ENCODE results near the gene NDUFV3.
A peak's percentile ranks its signal among the peaks of the same experiment; 100 is the strongest.
"Not testable (repeated sequence)": the region's sequence is repeated elsewhere in the genome, so short reads cannot be mapped to it uniquely, and the experiment has no call there.

The NDUFV3 gene

GRCh38 chr21:42903817-42904216 lies 10.7 kb downstream of the NDUFV3 start:
- no peak for DNase-seq

DNA sequence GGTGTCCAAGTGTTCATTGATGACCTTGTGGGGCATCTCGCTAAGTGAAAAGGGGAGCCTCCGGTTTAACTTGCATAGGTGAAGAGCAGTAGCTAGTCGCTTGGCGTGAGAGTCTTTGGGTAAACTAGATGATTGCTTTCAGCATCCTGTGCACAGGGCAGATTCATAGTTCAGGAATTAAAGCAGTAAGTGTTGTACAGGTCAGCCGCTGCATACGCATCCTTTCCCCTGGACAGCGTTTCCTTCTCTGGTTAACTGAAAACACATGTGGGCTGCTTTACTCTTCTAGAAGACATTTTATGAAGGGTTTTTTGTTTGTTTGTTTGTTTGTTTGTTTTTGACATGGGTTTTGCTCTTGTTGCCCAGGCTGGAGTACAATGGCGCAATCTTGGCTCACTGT lies 12.1 kb downstream of the NDUFV3 start:
- DNase-seq, result no peak

DNA sequence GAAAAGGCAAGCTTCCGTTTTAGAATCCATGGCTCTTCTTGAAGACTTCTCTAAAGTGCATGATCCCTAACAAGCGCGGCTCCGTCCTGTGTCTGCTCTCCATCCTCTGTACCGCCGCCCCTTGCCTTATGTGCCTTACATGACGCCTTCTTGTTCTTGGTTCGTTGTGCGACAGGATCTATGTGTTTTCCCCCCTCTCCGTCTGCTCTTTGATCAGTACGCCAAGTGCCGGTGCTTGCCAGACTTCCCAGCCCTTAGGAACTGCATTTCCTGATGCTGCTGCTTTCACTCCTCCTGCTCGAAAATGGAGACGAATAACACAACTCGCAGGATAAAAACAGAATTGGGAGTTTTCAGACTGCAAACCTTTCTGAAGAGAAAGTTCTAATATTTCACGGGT lies 13.1 kb downstream of the NDUFV3 start:
- DNase-seq, result no peak

DNA sequence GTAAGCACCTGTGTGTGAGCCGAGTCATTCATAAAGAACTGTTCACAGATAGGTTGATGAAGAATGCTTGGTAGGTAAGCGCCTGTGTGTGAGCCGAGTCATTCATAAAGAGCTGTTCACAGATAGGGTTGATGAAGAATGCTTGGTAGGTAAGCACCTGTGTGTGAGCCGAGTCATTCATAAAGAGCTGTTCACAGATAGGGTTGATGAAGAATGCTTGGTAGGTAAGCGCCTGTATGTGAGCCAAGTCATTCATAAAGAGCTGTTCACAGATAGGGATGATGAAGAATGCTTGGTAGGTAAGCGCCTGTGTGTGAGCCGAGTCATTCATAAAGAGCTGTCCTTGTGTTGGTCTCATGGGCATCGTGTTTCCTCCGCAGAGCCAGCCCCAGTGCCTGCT lies 15.4 kb downstream of the NDUFV3 start:
- DNase-seq, result not testable (repeated sequence)

- DNase-seq, result not testable (repeated sequence)
These were observed 18.8 kb downstream of the NDUFV3 start for GRCh38 chr21:42911920-42912319.

GRCh38 chr21:42913476-42913875 lies 20.4 kb downstream of the NDUFV3 start:
- no peak for DNase-seq

DNA sequence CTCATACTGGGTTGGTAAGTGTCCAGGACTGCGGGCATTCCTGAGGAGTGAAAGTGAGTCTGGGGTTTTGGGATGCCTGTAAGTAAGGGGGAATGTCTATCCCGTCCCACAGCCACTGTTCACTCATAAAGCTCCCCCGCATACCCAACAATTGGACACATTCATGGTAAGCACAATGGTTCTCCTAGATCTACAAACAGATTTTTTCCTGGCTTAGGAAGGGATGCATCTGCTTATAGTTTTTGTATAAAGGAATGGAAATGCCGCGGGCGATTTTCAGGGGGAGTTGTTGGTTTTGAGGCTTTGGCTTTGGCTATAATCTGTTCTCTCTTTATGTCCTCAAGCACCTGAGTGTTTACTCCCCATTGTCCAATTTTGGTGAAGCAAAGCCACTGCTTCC lies 25.2 kb downstream of the NDUFV3 start:
- no peak for DNase-seq

DNA sequence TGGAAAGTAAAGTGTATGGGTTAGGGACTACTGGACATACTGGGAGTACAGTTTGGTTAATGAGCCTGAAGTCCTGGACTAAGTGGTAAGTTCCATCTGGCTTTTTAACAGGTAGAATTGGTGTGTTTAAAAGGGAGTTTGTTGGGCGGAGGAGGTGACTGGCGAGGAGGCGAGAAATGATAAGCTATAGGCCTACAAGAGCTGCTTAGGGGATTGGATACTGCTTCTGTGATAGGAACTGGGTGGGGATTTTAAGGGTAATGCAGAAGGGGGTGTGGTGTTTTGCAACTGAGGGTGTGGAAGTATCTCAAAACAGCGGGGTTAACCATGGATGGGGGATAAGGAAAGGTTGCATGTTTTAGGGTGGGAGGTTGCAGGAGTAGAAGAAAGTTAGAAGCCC lies 28.8 kb downstream of the NDUFV3 start:
- no peak for DNase-seq

DNA sequence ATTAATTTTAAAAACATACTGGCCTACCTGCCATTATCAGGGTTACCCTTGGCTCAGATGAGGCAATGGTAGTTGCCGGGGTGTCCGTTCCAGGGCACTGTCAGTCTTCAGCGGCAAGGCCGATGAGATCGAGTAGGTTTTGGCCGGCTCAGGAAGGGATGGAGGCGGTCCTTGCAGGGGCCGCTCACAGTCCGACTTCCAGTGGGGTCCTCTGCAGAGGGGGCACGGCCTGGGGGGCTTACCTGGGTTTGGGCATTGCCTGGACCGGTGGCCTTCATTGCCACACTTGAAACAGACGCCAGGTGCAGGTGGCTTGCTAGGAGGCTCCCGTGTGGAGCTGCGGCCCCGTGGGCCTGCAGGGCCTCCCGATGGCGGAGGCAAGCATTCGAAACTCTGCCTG lies 29.8 kb downstream of the NDUFV3 start:
- DNase-seq, result no peak

DNA sequence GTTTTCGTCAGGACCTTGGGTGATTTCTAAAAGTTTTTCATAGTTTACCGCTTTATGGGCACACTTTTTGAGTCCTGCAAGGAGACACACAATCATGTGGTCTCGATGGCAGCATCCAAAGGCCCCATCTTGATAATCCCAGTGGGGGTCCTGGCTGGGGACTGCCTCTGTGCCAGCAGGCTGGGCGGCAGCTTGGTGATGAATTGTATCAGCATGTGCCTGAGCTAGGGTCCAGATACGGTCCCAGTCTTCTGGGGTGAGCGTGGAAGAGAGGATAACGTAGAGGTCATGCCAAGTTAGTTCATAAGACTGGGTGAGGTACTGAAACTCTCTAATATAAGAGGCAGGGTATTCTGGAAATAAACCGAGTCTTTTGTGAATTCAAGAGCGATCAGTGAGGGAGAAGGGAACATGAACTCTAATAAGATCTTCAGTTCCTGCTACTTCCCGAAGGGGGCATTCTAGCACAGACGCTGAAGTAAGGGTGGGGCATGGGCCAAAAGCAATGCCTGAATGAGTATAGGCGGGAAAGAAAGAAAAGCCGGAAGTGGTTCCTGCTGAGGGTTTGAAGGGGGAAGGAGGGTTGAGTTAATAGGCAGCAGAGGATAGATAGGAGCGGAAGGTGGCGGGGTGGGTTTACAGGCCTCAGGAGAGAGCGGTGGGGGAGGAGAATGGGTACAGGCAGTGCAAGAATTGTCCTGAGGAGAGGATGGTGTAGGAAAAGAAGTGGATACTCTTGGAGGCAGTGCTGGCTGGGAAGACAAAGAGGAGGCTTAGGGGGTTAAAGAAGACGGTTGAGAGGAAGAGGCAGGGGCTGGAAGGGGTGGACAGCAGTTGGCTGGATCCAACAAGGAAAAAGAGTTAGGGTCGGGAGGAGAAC lies 30.7 kb downstream of the NDUFV3 start:
- peak; percentile 87 for DNase-seq

- DNase-seq, result no peak
These were observed 31.3 kb downstream of the NDUFV3 start for GRCh38 chr21:42924433-42924751.

GRCh38 chr21:42925114-42925926 lies 32.2 kb downstream of the NDUFV3 start, which contains the start of gene ERVH48-1:
Gene ERVH48-1 (minus strand): TSS chr21:42925630. CDS start chr21:42919006, 6,624 bp downstream.
- no peak for DNase-seq

GRCh38 chr21:42927474-42928200 lies 34.5 kb downstream of the NDUFV3 start:
- DNase-seq, result not testable (repeated sequence)

DNA sequence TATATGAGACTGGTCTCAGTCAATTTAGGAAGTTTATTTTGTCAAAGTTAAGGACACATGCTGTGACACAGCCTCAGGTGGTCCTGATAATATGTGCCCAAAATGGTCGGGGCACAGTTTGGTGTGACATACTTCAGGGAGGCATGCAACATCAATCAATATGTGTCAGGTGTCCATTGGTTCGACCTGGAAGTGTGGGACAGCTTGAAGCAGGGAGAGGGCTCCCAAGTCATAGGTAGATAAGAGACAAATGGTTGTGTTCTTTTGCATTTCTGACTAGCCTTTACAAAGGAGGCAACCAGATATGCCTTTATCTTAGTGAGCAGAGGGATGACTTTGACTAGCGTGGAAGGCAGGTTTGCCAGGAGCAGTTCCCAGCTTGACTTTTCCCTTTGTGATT lies 36.9 kb downstream of the NDUFV3 start:
- no peak for DNase-seq

DNA sequence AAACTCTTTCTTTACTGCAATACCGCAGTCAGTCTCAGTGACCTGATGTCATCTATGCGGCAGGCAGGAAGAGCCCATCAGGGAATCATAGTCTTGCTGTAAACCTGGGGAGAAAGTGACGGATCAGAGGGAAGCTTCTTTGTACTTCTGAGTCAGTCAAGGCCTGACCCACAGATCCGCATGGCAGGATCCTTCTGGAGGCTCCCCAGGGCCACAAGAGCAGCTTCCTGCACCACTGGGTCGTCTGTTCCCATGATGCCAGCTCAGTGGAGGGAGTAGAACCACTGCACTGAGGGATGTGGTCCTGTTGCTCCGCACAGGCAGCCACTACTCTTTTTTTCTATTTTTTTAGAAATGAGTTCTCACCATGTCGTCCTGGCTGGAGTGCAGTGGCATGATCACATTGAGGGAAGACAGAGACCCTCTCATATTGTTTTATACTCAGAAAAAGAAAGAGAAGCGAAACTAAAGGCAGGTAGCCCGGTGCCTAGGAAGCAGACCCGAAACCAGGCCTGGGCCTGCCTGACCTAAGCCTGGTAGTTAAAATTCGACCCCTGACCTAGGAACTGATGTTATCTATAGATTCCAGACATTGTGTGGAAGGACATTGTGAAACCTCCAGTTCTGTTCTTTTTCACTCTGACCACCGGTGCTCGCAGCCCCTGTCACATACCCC lies 38.6 kb downstream of the NDUFV3 start:
- no peak for DNase-seq

DNA sequence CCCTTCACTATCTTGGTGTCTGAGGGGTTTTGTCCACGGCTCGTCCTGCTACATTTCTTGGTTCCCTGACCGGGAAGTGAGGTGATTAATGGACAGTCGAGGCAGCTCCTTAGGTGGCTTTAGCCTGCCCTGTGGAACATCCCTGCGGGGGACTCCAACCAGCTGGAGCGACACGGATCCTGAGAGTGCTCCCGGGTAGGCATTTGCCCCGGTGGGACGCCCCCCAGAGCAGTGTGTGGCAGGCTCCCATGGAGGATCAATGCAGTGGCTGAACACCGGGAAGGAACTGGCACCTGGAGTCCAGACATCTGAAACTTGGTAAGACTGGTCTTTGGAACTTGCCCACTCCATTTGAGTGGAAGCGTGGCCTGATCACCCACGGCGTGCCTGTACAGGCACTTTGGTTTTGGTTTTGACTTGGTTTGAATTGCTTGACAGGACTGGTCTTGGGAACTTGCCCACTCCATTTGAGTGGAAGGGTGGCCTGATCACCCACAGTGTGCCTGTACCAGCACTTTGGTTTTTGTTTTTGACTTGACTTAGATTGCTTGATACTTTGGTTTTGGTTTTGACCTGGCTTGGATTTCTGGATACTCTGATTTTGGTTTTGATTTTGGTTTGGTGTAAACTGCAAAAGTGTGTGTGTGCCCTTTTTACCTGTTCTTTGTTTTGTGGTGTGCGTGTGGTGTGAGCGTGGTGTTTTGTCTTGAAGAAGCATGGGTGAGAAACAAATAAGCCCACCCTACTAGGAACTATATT lies 39.4 kb downstream of the NDUFV3 start:
- DNase-seq, result not testable (repeated sequence)

DNA sequence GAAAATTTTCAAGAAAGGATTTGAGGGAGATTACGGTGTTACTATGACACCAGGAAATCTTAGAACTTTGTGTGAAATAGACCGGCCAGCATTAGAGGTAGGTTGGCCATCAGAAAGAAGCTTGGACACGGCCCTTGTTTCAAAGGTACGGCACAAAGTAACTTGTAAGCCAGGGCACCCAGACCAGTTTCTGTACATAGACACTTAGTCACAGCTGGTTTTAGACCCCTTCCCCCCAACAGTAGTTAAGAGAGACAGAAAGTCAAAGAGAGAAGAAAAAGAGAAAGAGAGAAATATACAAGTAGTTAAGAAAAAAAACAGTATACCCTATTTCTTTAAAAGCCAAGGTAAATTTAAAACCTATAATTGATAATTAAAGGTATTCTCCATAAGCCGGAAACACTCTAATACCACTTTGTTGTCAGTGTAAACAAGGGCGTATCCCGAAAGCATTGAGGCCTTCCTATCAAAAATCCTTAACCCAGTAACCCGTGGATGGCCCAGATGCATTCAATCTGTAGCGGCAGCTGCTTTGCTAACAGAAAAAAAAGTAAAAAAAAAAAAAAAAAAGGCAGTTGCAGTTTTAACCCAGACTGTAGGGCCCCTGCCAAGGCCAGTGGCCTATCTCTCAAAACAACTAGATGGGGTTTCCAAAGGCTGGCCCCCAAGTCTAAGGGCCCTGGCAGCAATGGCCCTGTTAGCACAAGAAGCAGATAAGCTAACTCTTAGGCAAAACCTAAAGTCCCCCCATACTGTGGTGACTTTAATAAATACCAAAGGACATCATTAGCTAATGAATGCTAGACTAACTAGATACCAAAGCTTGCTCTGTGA lies 40.2 kb downstream of the NDUFV3 start:
- not testable (repeated sequence) for DNase-seq

DNA sequence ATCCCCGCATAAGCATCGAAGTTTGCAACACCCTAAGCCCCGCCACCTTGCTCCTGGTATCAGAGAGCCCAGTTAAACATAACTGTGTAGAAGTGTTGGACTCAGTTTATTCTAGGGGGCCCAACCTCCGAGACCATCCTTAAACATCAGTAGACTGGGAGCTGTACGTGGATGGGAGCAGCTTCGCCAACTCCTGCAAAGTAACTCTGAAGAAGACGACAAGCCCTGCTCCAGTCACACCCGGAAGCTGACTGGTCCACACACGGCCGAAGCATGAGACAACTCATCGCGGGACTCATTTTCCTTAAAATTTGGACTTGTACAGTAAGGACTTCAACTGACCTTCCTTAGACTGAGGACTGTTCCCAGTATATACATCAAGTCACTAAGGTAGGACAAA lies 40.9 kb downstream of the NDUFV3 start:
- not testable (repeated sequence) for DNase-seq

DNA sequence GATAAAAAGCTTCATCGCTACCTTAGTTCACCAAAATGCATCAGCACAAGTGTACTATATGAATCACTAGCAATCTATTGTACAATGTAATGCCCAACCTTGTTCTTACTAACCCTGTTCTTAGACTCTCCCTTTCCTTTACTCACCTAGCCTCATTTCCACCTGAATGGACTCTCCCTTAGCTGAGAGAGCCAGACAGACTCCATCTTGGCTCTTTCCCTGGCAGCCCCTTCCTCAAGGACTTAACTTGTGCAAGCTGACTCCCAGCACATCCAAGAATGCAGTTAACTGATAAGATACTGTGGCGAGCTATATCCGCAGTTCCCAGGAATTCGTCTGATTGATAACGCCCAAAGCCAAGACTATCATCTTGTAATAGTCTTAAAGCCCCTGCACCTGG lies 43.3 kb downstream of the NDUFV3 start:
- not testable (repeated sequence) for DNase-seq

DNA sequence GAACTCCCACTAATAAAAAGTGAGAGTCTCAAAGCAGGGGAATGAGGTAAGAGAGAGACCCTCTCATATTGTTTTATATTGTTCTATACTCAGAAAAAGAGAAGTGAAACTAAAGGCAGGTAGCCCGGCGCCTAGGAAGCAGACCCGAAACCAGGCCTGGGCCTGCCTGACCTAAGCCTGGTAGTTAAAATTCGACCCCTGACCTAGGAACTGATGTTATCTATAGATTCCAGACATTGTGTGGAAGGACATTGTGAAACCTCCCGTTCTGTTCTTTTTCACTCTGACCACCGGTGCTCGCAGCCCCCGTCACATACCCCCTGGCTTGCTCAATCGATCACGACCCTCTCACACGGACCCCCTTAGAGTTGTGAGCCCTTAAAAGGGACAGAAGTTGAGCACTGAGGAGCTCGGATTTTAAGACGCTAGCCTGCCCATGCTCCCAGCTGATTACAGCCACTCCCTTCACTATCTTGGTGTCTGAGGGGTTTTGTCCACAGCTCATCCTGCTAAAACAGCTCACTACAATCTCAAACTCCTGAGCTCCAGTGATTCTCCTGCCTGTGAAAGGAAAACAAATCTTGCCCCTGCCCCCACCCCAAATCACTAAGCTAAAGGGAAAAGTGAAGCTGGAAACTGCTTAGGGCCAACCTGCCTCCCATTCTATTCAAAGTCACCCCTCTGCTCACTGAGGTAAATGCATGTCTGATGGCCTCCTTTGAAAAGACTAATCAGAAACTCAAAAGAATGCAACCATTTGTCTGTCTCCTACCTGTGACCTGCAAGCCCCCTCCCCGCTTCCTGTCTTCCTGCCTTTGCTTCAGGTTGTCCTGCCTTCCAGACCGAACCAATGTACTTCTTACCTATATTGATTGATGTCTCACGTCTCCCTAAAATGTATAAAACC lies 44.2 kb downstream of the NDUFV3 start:
- not testable (repeated sequence) for DNase-seq
